CD8-positive, alpha-beta memory T cell (primary cell): ENCODE measurements around the gene LINC01488. TPM values are rescaled to one million over a fixed set of nuclear protein-coding genes. Genes with fewer than 3 reads are reported as not detected.

Experiments
- CTCF ChIA-PET: fragments of 350-600 bp; sonication (Branson Sonifier 250); formaldehyde crosslinking; loops from one replicate; lab custom pipeline; 2021; ENCODE audit warnings: antibody characterized with exemption; lab: Charles Lee
- POLR2A ChIA-PET: fragments of 350-600 bp; sonication (Branson Sonifier 250); formaldehyde crosslinking; loops from one replicate; lab custom pipeline; 2021; ENCODE audit warnings: antibody characterized with exemption; lab: Charles Lee
- DNase-seq, 5 donors: peaks; one replicate each; pipeline versions ENCODE4 v3.0.0 to v3.0.0-alpha.2; 2020 to 2022; ENCODE audit warnings: mixed read lengths in 1 of 5
- H3K27ac ChIP-seq: one replicate; pipeline ENCODE4 v1.7.0; 2013; ENCODE audit warnings: low read depth, mild to moderate bottlenecking, low read length, moderate library complexity
- H3K27me3 ChIP-seq: 2 replicates; pipeline ENCODE4 v1.7.0; 2013; ENCODE audit warnings: low read length, mild to moderate bottlenecking; ENCODE audit not compliant: insufficient read depth, poor library complexity, severe bottlenecking
- H3K36me3 ChIP-seq: 2 replicates; pipeline ENCODE4 v1.7.0; 2013; ENCODE audit warnings: mild to moderate bottlenecking, low read length, moderate library complexity; ENCODE audit not compliant: insufficient read depth
- H3K4me1 ChIP-seq: 2 replicates; pipeline ENCODE4 v1.7.0; 2013; ENCODE audit warnings: mild to moderate bottlenecking, low read length, moderate library complexity; ENCODE audit not compliant: insufficient read depth
- H3K4me3 ChIP-seq: 2 replicates; pipeline ENCODE4 v1.7.0; 2013; ENCODE audit warnings: mild to moderate bottlenecking, low read length
- H3K9me3 ChIP-seq: 2 replicates; pipeline ENCODE4 v1.7.0; 2013; ENCODE audit warnings: mild to moderate bottlenecking, low read length
- H3K27ac Mint-ChIP-seq, 8 donors: one replicate each; pipeline ENCODE4 v1.8.0; 2020 to 2021; ENCODE audit warnings: mixed read lengths in 8 of 8, mild to moderate bottlenecking in 6 of 8, inconsistent platforms in 3 of 8, moderate library complexity in 3 of 8
- H3K27me3 Mint-ChIP-seq, 2 donors: one replicate each; pipeline ENCODE4 v1.8.0; 2020 to 2021; ENCODE audit warnings: mixed read lengths in 2 of 2, mild to moderate bottlenecking in 1 of 2, moderate library complexity in 1 of 2
- H3K36me3 Mint-ChIP-seq, 3 donors: one replicate each; pipeline ENCODE4 v1.8.0; 2020 to 2021; ENCODE audit warnings: mixed read lengths in 3 of 3, inconsistent platforms in 1 of 3, mild to moderate bottlenecking in 1 of 3
- H3K4me1 Mint-ChIP-seq, 3 donors: one replicate each; pipeline ENCODE4 v1.8.0; 2020 to 2021; ENCODE audit warnings: mixed read lengths in 3 of 3, inconsistent platforms in 1 of 3, mild to moderate bottlenecking in 1 of 3
- H3K4me3 Mint-ChIP-seq, 7 donors: one replicate each; pipeline ENCODE4 v1.8.0; 2020 to 2021; ENCODE audit warnings: mixed read lengths in 7 of 7, mild to moderate bottlenecking in 6 of 7, moderate library complexity in 4 of 7, inconsistent platforms in 2 of 7
- H3K9me3 Mint-ChIP-seq, 5 donors: one replicate each; pipeline ENCODE4 v1.8.0; 2020 to 2022; ENCODE audit warnings: mixed read lengths in 5 of 5, mild to moderate bottlenecking in 3 of 5, moderate library complexity in 2 of 5, inconsistent platforms in 1 of 5
- polyA plus RNA-seq: library from polyadenylated mRNA; unstranded; fragments of 300-500 nt; fragmentation: Illumina TruSeq; gene quantifications from one replicate; pipeline ENCODE4 v1.2.3, GENCODE V29; 2021
- total RNA-seq, 2 experiments: library from RNA; stranded (reverse); gene quantifications; one replicate each; pipeline ENCODE4 v1.2.3, GENCODE V29; 2021

Gene LINC01488
- total and polyA plus RNA-seq, 3 experiments from 2014 or later, result not detected

DNA sequence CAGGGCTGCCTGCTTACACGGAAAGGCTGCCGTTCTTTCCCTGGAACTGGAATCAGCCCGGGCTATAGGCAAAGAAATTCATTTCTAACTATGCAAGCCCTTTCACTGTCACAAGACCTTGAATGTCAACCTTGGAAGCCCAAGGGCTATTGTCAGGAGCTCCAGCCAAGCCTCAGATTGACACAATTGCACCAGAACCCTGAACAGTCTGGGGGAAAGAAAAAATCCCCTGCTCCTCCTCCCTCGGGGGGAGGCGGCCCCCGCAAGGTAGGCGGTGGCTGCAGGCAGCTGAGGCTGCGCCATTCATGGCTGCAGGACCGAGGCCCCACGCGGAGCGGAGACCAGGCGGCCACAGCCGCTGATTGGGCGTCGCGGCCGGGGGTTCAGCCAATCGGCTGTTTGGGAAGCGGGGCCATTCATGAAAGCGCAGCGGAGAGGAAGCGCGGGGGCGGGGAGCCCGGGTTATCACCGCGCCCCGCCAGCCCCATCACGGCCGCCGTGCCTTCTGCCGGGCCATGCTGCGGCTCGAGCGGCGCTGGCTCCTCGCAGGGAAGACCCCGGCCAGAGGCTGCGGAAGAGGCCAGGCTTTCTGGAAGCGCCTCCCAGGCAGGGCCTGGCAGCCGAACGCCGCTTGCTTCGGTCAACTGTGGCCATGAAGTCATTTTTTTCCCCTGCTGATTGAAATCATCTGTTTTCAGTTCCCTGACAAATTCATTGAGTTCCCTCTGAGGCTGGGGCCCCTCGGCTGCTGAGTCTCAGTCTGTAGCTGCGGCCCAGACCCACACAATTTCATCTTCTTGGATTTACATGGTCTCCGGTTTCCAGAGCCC lies 38.1 kb upstream of the LINC01488 start:
- H3K27me3 ChIP-seq, result no peaks in the 10 kb centered on the region
- Mint-ChIP-seq H3K4me3 (peak overlapping the region in 5 of 7 donors; percentile 38 to 76 (median 67)), H3K36me3 (no peaks in the 10 kb centered on the region), H3K4me1 (peaks cover 0 to 12% (median 5%) of the 10 kb centered on the region in 3 donors), H3K9me3 (no peaks in the 10 kb centered on the region), H3K27me3 (peaks cover 9 to 22% of the 10 kb centered on the region in 2 donors), H3K27ac (no peak overlapping the region)
- no peaks in the 10 kb centered on the region for H3K36me3 ChIP-seq
- H3K4me1 ChIP-seq, result peaks cover 6% of the 10 kb centered on the region
- H3K4me3 ChIP-seq, result peak overlapping the region; percentile 38
- no peaks in the 10 kb centered on the region for H3K9me3 ChIP-seq
- H3K27ac ChIP-seq, result peak overlapping the region; percentile 75
- CTCF ChIA-PET, result no interaction called here
- POLR2A ChIA-PET, result no interaction called here
- peak; percentile 18 to 64 (median 50) for DNase-seq

DNA sequence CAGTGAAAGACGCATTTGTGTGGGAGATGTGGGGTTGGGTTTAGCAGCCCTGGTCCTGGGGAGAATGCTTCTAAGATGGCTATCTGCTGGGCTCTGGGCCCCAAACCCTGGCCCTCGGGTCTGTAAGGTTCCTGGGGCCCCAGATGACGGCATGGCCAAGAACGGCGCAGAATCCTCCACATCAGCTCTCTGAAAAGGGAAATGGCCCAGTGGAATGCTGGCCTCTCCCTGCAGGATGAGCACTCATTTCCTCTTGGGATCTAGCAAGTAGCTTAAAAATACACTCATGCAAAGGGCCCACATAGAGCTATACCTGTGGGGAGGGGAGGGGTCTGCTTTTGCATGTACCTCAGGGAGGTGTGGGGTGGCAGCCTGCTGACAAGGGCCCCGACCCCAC lies 37.5 kb upstream of the LINC01488 start:
- H3K36me3 Mint-ChIP-seq, result no peaks in the 10 kb centered on the region
- ChIA-PET POLR2A (no interaction called here), CTCF (no interaction called here)

DNA sequence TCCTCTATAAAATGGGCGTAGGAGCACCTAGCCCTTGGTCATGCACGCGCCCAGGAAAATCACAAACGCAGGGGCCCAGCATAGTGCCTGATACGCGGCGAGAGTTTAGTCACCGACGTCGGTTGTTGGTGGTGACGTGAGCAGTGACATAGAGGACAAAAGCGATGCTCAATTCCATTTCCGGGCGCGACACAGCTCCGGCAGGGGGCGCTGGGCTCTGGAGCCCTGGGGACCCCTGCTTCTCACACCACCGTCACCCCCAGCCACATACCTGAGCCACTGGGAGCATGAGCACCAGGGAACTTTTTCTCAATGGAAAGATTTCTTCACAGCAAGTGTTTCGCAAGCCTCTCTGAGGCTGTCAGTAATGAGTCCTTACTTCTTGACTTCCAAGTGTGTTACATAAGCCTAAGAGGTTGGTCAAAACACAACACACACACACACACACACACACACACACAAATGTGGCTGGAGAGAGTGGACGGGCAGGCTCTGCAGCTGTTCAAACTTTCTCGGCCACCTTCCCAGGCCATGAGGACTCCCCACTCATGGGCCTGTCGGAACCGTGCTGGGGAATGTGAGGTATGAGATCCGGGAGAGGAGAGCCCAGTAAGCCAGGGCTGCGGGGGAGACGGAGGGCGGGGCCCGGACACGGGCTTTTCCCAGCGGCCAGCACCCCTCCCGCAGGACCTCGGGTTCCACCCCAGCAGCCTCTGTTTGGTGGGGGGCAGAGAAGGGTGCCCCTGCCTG lies 36.9 kb upstream of the LINC01488 start:
- Mint-ChIP-seq H3K27me3 (peaks cover 14 to 25% of the 10 kb centered on the region in 2 donors), H3K9me3 (no peaks in the 10 kb centered on the region), H3K36me3 (no peaks in the 10 kb centered on the region), H3K4me1 (peaks cover 0 to 12% (median 5%) of the 10 kb centered on the region in 3 donors), H3K27ac (peak overlapping the region in 1 of 8 donors; percentile 37), H3K4me3 (peak overlapping the region in 2 of 7 donors; percentile 67 to 73)
- DNase-seq, result peak in 1 of 5 donors; percentile 34
- H3K9me3 ChIP-seq, result no peaks in the 10 kb centered on the region
- POLR2A ChIA-PET, result no interaction called here
- no peaks in the 10 kb centered on the region for H3K27me3 ChIP-seq
- peaks cover 6% of the 10 kb centered on the region for H3K4me1 ChIP-seq
- no peaks in the 10 kb centered on the region for H3K36me3 ChIP-seq
- no peak overlapping the region for H3K4me3 ChIP-seq
- peak overlapping the region; percentile 75 for H3K27ac ChIP-seq
- CTCF ChIA-PET, result no interaction called here

More for the DNA sequence above, 37.5 kb upstream of the LINC01488 start:
- Mint-ChIP-seq H3K9me3 (no peaks in the 10 kb centered on the region), H3K4me1 (peaks cover 0 to 12% (median 5%) of the 10 kb centered on the region in 3 donors), H3K27me3 (peaks cover 14 to 25% of the 10 kb centered on the region in 2 donors), H3K4me3 (peak overlapping the region in 5 of 7 donors; percentile 38 to 76 (median 67)), H3K27ac (no peak overlapping the region)
- H3K9me3 ChIP-seq, result no peaks in the 10 kb centered on the region
- no peaks in the 10 kb centered on the region for H3K36me3 ChIP-seq
- peak overlapping the region; percentile 75 for H3K27ac ChIP-seq
- H3K27me3 ChIP-seq, result no peaks in the 10 kb centered on the region
- peak overlapping the region; percentile 38 for H3K4me3 ChIP-seq
- DNase-seq, result no peak
- peaks cover 6% of the 10 kb centered on the region for H3K4me1 ChIP-seq

DNA sequence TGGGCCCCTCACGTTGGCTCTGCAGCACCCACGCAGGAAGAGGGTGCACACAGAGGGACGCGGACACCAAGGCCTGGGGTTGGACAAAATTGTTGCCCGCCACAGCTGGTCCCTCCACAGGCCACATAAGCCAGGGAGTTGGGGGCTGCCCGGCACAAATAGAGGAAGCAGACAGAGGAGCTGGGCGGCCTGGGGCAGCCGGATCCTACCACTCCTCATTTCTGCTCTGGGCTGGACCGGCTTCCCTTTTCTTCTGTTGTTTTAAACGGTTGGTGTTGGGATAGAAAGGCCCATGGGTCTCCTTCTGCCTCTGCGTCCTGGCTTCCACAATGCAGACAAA lies 36.4 kb upstream of the LINC01488 start:
- Histone ChIP-seq H3K27ac (peak overlapping the region; percentile 59), H3K4me3 (no peak overlapping the region), H3K9me3 (no peaks in the 10 kb centered on the region), H3K4me1 (peaks cover 6% of the 10 kb centered on the region), H3K36me3 (no peaks in the 10 kb centered on the region), H3K27me3 (no peaks in the 10 kb centered on the region)
- peak overlapping the region in 1 of 7 donors; percentile 21 for H3K4me3 Mint-ChIP-seq
- CTCF ChIA-PET, result no interaction called here
- H3K9me3 Mint-ChIP-seq, result no peaks in the 10 kb centered on the region
- H3K36me3 Mint-ChIP-seq, result no peaks in the 10 kb centered on the region
- H3K27me3 Mint-ChIP-seq, result peaks cover 14 to 27% of the 10 kb centered on the region in 2 donors
- peak in 1 of 5 donors; percentile 41 for DNase-seq
- H3K4me1 Mint-ChIP-seq, result peaks cover 0 to 12% (median 5%) of the 10 kb centered on the region in 3 donors
- POLR2A ChIA-PET, result no interaction called here
- no peak overlapping the region for H3K27ac Mint-ChIP-seq

DNA sequence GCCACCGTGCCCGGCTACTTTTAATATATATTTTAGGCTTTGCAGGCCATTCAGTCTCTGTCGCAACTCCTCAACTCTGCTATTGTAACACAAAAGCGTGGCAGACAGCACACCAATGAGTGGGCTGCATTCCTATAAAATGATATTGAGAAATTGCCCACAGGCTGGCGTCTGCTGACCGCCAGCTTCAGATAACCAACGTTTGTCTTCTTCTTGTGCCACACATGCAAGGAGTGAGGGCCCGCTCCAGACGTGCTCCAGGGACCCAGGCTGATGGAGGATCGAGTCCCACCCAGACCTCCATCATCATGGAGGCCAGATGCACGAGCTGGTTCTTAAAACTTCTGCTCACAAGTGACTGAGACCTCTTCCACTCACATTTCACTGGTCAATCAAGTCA lies 35.4 kb upstream of the LINC01488 start:
- H3K4me3 ChIP-seq, result no peak overlapping the region
- H3K36me3 ChIP-seq, result no peaks in the 10 kb centered on the region
- ChIA-PET POLR2A (no interaction called here), CTCF (no interaction called here)
- Mint-ChIP-seq H3K27me3 (peaks cover 15 to 32% of the 10 kb centered on the region in 2 donors), H3K4me3 (no peak overlapping the region), H3K27ac (no peak overlapping the region), H3K36me3 (no peaks in the 10 kb centered on the region), H3K4me1 (peaks cover 0 to 12% (median 5%) of the 10 kb centered on the region in 3 donors), H3K9me3 (no peaks in the 10 kb centered on the region)
- H3K4me1 ChIP-seq, result peaks cover 6% of the 10 kb centered on the region
- DNase-seq, result peak in 1 of 5 donors; percentile 26
- no peak overlapping the region for H3K27ac ChIP-seq
- H3K27me3 ChIP-seq, result no peaks in the 10 kb centered on the region
- no peaks in the 10 kb centered on the region for H3K9me3 ChIP-seq

DNA sequence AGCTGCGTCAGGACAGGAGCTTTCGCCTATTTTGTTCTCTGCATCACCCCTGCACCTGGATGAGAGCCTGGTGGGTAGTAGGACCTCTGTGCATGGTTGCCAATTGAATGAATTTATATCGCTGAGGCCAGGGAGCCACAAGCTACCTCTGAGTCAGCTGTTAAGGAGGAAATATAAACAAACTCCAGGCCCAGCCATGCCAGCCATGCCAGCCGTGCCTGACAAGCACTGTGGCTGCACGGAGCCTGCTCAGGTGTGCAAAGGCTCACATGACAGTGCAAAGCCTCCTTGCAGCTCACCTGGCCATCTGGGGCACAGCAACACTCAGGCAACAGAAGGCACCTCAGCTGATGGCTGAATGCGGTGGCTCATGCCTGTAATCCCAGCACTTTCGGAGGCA lies 33.7 kb upstream of the LINC01488 start:
- H3K36me3 Mint-ChIP-seq, result no peaks in the 10 kb centered on the region
- H3K27ac ChIP-seq, result no peak overlapping the region

DNA sequence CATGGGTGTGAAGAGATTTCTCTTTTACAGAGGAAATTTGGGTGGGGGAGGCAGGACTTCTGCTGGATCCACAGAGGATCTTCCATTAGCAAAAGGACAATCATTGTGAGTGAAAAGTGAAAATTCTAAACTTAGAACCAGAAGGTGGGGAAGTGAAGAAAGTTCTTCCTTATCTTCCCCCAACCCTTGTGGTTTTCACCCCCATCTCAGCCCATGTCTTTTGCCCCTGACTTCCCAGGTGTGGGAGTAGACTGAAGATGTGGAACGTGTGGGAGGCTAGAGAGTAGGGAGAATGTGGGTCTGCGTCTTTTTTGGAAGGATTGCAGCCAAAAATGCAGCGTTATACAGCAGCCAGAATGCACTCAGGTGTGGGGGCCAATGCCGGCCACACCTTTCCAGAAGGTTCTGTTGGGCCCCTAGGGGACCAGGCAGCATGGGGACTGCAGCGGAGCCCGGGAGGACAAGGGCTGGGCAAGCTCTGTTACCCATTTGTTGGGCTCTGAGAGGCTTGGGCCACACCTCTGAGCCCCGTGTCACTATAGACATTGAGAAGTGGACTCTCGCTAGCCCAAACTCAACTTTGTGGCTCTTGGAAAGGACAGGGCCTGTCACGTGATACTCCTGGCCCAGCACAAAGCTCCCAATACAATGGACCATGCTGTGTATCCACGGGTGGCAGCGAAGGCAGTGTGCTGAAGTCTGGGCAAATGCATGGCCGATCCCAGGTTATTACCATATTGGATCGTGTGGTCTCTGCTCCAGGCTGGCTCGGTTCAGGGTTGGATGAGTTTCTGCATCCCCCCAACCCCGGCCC lies 32.8 kb upstream of the LINC01488 start:
- Histone ChIP-seq H3K27ac (no peak overlapping the region), H3K9me3 (no peaks in the 10 kb centered on the region), H3K4me3 (no peak overlapping the region), H3K4me1 (peaks cover 5% of the 10 kb centered on the region), H3K36me3 (no peaks in the 10 kb centered on the region), H3K27me3 (no peaks in the 10 kb centered on the region)
- H3K4me1 Mint-ChIP-seq, result peaks cover 0 to 6% (median 3%) of the 10 kb centered on the region in 3 donors
- no peak overlapping the region for H3K4me3 Mint-ChIP-seq
- no peaks in the 10 kb centered on the region for H3K36me3 Mint-ChIP-seq
- peak in 1 of 5 donors; percentile 19 for DNase-seq
- POLR2A ChIA-PET, result no interaction called here
- peaks cover 14 to 35% of the 10 kb centered on the region in 2 donors for H3K27me3 Mint-ChIP-seq
- CTCF ChIA-PET, result no interaction called here
- no peak overlapping the region for H3K27ac Mint-ChIP-seq
- H3K9me3 Mint-ChIP-seq, result no peaks in the 10 kb centered on the region

More for the DNA sequence above, 33.7 kb upstream of the LINC01488 start:
- Histone ChIP-seq H3K9me3 (no peaks in the 10 kb centered on the region), H3K4me3 (no peak overlapping the region), H3K27me3 (no peaks in the 10 kb centered on the region), H3K36me3 (no peaks in the 10 kb centered on the region), H3K4me1 (peaks cover 6% of the 10 kb centered on the region)
- Mint-ChIP-seq H3K4me3 (no peak overlapping the region), H3K27ac (no peak overlapping the region), H3K9me3 (no peaks in the 10 kb centered on the region), H3K4me1 (peaks cover 0 to 12% (median 5%) of the 10 kb centered on the region in 3 donors), H3K27me3 (peaks cover 14 to 35% of the 10 kb centered on the region in 2 donors)
- ChIA-PET POLR2A (no interaction called here), CTCF (no interaction called here)
- peak in 1 of 5 donors; percentile 26 for DNase-seq
